H4 (cell line): ENCODE measurements around the gene ERGIC1. TPM values are rescaled to one million over a fixed set of nuclear protein-coding genes. Genes with fewer than 3 reads are reported as not detected.
A peak's percentile ranks its signal among the peaks of the same experiment; 100 is the strongest.

Source experiments
- DNase-seq: peaks from one replicate; pipeline ENCODE4 v3.0.0-alpha.2; 2015; ENCODE audit warnings: low spot score
- total RNA-seq: library from RNA; depleted of rRNA; stranded (reverse); fragments of >200 nt; shearing (Covaris generic); gene quantifications from 2 replicates; pipeline ENCODE4 v1.2.3, GENCODE V29; 2014; rRNA removed

ERGIC1 gene
- total RNA-seq, 1 experiment from 2014 or later: 86.2 TPM

DNA sequence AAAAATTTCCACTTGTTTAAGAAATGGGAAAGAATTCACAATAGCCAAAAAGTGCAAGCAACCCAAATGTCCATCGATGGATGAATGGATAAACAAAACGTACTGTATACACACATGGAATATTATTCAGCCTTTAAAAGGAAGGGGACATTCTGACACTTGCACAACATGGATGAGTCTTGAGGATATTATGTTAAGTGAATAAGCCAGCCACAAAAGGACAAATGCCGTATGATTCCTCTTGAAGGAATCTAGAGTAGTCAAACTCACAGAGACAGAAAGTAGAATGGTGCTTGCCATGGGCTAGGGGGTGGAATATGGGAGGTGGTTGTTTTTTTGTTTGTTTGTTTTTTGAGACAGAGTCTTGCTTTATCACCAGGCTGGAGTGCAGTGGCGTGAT lies 145.7 kb downstream of the ERGIC1 start:
- no peak for DNase-seq

DNA sequence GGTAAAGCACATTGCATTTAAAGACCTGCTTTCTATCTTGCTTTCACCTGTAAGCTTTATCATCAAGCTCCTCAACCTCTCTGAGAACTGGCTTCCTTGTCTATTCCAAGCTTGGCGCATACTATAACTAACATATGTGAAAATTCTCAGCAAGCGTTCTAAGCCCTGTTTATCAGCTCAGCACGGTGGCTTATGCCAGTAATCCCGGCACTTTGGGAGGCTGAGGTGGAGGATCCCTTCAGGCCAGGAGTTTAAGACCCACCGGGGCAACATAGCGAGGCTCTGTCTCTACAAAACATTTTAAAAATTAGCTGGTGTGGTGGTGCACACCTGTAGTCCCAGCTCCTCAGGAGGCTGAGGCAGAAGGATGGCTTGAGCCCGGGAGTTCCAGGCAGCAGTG lies 147.9 kb downstream of the ERGIC1 start:
- DNase-seq: no peak

DNA sequence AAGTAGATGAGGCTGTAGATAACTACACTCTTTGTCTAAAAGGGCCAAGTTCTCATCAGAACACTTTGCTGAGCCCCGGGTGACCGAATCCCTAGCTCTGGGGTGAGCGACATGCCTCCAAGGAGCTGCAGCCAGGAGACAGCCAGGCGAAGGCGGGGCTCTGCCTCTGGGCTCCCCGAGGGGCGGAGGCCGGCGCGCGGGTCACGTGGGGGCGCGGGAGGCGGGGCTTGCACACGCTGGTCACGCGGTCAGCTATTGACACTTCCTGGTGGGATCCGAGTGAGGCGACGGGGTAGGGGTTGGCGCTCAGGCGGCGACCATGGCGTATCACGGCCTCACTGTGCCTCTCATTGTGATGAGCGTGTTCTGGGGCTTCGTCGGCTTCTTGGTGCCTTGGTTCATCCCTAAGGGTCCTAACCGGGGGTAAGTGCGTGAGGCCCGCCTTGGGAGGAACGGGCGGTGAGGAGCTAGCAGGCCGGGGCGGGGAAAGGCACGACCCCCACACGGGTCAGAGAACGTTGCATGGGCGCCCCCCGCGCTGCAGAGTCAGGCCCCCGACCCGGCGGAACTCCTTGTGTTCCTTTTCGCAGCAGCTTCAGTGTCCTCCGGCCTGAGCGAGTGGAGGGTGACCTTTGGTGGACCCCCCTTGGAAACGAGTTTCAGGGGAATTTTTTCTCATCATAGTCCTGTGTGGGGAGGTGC lies 149.6 kb downstream of the ERGIC1 start, which contains the start of gene ATP6V0E1:
Gene ATP6V0E1, plus strand, starts transcription at position 230 of the 702 bp plus-strand sequence. Its CDS starts 90 bp downstream, at position 320.
- peak; percentile 89 for DNase-seq

DNA sequence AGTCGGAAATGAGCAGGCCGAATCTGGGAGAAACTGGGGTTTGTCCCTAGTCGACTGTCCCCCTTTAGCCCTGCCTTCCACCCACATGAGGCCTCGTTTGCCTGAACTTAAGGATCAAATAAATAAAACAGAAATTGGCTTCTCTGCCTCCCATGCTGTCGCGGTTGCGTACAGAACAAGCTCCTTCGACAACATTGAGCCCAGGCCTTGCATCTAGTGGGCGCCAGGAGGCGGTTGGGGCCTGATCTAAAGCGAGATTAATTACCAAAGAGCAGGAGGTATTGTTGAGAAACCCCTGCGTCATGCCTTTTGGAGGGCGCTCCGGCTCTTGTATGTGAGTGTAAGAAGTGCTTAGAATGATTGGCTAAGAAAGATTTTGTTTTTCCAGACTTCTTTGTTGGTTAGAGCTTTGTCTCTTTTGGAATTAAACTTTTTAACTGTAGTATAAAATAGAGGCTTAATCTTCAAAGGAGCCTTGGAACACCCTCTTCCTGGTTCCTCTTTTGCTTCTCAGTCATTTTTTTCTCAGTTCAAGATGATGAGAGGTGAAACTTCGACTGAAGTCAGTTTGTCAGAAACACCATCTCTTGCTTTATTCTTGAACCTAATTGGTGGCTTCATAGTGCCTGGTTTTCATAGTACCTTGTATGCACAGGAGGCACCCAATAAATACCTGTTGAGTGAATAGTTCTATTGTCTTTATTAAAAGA lies 150.3 kb downstream of the ERGIC1 start:
- DNase-seq: peak; percentile 77

DNA sequence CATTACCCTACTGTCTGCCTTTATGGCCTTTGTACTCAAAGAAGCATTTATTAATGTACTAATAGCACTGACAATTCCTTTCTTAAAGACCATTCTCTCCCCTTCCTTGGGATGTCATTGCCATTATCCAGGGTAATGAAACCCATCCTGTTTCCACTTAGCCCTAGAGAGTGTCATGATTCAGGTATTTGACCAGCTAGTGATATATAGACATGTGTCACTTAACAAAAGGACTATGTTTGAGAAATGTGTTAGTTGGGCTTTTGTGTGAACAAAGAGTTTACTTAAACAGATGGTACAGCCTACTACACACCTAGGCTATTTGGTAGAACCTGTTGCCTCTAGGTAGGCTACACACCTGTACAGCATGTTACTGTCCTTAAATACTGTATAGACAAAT lies 151.5 kb downstream of the ERGIC1 start:
- no peak for DNase-seq

DNA sequence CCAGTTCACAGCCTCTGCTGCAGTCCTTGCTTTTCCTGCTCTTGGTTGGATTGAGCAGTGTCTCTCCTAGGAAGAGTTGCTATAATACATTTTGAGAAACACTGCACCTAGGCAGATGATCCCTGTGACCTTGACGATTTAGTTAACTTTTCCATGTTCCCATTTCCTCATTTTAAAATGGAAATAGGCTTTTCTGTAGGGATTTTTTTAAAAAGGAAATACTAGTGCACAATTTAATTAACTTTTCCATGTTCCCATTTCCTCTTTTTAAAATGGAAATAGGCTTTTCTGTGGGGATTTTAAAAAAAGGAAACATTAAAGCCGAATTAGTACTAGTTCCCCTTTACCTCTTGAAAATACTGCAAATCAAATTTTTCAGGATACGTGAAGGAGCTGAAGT lies 154.2 kb downstream of the ERGIC1 start:
- no peak for DNase-seq

DNA sequence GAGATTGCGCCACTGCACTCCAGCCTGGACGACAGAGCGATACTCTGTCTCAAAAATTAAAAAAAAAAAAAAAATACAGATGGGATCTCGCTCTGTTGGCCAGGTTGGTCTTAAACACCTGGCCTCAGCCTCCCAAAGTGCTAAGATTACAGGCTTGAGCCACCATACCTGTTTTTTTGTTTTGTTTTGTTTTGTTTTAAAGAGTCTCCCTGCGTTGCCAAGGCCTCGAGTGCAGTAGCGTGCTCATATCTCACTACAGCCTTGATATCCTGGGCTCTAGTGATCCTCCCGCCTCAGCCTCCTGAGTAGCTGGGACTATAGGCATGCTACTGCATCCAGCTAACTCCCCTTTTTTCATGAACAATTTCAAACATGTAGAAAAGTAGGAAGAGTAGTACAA lies 156.7 kb downstream of the ERGIC1 start:
- DNase-seq: no peak

DNA sequence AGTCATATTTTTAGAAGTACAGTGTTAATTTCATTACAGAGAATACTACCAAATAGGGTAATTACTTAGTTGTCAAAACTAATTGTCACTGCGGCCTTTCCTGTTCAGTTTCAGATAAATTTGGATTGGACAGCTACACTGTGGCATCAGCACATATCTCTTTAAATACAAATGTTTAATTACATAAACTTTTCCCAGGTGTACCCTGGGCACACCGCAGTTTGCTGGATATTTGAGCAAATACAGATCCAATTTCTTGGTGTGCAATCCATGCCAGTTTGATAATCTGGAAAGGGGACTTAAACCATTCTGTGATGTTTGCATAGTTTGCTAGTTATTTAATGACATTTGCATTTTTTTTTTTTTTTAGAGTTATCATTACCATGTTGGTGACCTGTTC lies 160.4 kb downstream of the ERGIC1 start:
- DNase-seq: no peak

DNA sequence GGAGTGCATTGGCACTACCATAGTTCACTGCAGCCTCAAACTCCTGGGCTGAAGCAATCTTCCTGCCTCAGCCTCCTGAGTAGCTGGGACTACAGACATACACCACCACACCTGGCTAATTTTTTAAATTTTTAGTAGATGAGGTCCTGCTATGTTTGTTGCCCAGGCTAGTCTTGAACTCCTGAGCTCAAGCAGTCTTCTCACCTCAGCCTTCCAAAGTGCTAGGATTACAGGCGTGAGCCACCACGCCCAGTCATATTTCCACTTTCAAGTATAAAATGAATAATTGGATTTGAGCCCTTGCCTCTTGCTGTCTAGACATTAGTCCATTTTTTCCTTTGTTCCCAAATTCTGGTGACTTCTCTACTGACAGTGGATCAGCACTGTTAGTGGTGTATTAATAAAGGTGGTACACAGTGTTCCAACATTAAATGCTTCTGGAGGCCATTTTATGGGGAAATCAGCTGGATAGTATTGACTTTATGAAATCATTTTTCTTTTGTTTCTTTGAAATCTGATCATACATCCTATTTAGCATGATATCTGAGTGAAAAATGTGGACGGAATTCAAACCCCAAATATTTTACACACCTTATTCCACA lies 165.4 kb downstream of the ERGIC1 start:
- no peak for DNase-seq

DNA sequence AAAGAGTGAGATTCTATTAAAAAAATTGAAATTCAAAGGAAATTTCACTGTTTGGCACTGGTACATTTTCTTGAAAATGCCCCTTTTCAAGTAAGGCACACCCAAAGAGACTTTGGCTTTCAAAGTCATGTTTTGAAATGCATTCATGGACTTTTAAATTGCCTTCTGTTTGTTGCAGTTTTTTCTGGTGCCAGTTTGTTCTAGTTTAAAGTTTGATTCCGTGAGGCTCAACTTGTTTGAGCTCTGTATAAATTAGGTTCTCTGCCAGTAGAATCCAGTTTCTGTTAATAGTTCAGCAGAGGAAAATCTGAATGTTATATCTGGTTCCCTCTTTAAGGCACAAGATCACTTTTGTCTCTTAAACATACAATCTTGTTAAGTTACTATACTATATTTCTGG lies 165.9 kb downstream of the ERGIC1 start:
- no peak for DNase-seq

DNA sequence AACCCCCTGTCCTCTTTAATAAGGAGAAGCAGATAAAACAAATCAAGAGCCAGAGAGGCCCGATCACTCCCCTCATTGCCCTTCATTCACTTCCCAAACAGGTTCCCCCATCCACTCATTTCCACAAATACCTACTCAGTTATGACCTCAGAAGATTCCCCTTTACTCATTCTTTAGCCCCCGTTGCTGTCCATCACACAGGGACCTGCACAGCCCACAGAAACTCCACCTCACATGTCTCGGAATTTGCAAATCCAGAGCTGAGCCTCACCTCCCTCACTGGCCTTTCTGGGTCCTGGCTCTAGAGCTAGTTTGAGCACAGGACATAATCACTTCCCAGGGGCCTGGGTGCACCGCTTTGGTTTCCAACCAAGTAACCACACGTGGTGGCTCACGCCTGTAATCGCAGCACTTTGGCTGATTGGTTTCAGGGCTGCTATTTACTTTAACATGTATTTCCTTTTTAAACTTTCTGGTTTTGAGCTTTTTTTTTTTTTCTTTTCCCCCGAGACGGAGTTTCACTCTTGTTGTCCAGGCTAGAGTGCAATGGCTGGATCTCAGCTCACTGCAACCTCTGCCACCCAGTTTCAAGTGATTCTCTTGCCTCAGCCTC lies 167.3 kb downstream of the ERGIC1 start:
- no peak for DNase-seq

Other genes with a start within 250 kb of the ERGIC1 start
- 1.6 and 2.2 TPM in 2 replicates for gene NEURL1B, start 193.0 kb upstream of the ERGIC1 start, total RNA-seq
- 15.8 and 18.5 TPM in 2 replicates for gene DUSP1, start 63.1 kb upstream of the ERGIC1 start, total RNA-seq
- gene RPL26L1, start 125.2 kb downstream of the ERGIC1 start, total RNA-seq: 102 and 152 TPM in 2 replicates
- 304 and 321 TPM in 2 replicates for gene ATP6V0E1, start 149.5 kb downstream of the ERGIC1 start, total RNA-seq
- gene CREBRF, start 222.1 kb downstream of the ERGIC1 start, total RNA-seq: 4.4 and 7.2 TPM in 2 replicates